C4-2B (cell line): ENCODE data around the gene TRAPPC14.
"Not testable (repeated sequence)": the region's sequence is repeated elsewhere in the genome, so short reads cannot be mapped to it uniquely, and the experiment has no call there.

Source experiments
- H3K27ac ChIP-seq: fragments of 450-650 bp; 2 replicates; pipeline ENCODE4 v1.5.1; 2017
- CTCF ChIP-seq: fragments of 450-650 bp; conservative IDR thresholded peaks from 2 replicates; pipeline ENCODE4 v1.5.1; 2017; ENCODE audit warnings: mild to moderate bottlenecking
- ZFX ChIP-seq: fragments of 450-650 bp; IDR thresholded peaks from 2 replicates; pipeline ENCODE4 v1.6.1; 2017

Gene TRAPPC14

GRCh38 chr7:100148225-100148558, 10.3 kb downstream of the TRAPPC14 start:
- H3K27ac ChIP-seq, result peak overlapping the region; percentile 90
- TF ChIP-seq ZFX (no peak), CTCF (no peak)

- TF ChIP-seq CTCF (no peak), ZFX (no peak)
- no peak overlapping the region for H3K27ac ChIP-seq
Observed at GRCh38 chr7:100147278-100147677, 11.2 kb downstream of the TRAPPC14 start.

- H3K27ac ChIP-seq, result not testable (repeated sequence)
Observed at GRCh38 chr7:100146350-100146749, 12.2 kb downstream of the TRAPPC14 start.

- TF ChIP-seq CTCF (no peak), ZFX (no peak)
Observed at GRCh38 chr7:100142461-100142860, 16.1 kb downstream of the TRAPPC14 start.

GRCh38 chr7:100141555-100141949, 17.0 kb downstream of the TRAPPC14 start:
- TF ChIP-seq ZFX (no peak), CTCF (no peak)
- peak overlapping the region; percentile 16; the same call in 1 of the 2 replicates for H3K27ac ChIP-seq

More at GRCh38 chr7:100142461-100142860, 16.1 kb downstream of the TRAPPC14 start:
- H3K27ac ChIP-seq, result no peak overlapping the region

- no peak overlapping the region for H3K27ac ChIP-seq
- TF ChIP-seq ZFX, result no peak
- TF ChIP-seq CTCF, result no peak
Observed at GRCh38 chr7:100137851-100138760, 20.4 kb downstream of the TRAPPC14 start.

- TF ChIP-seq ZFX (no peak), CTCF (peak; percentile 94)
- H3K27ac ChIP-seq, result no peak overlapping the region
Observed at GRCh38 chr7:100132697-100133151, 25.8 kb downstream of the TRAPPC14 start.

- no peak for TF ChIP-seq CTCF
- TF ChIP-seq ZFX, result no peak
Observed at GRCh38 chr7:100132126-100132525, 26.4 kb downstream of the TRAPPC14 start.

More at GRCh38 chr7:100132126-100132525, 26.4 kb downstream of the TRAPPC14 start:
- no peak overlapping the region for H3K27ac ChIP-seq
